MG63 (cell line): ENCODE measurements around the gene BNIP3. TPM values are rescaled to one million over a fixed set of nuclear protein-coding genes. Genes with fewer than 3 reads are reported as not detected.
"Not testable (repeated sequence)": the region's sequence is repeated elsewhere in the genome, so short reads cannot be mapped to it uniquely, and the experiment has no call there.

Source experiments
- DNase-seq: peaks from one replicate; pipeline ENCODE4 v3.0.0-alpha.2; 2020
- H3K27me3 ChIP-seq: fragments of 250-450 bp; sonication (Bioruptor Pico); 2 replicates; pipeline ENCODE4 v1.5.1; 2020; ENCODE audit warnings: mild to moderate bottlenecking, moderate library complexity
- H3K36me3 ChIP-seq: fragments of 250-450 bp; sonication (Bioruptor Pico); 2 replicates; pipeline ENCODE4 v1.5.1; 2020; ENCODE audit warnings: mild to moderate bottlenecking, moderate library complexity
- H3K4me3 ChIP-seq: fragments of 250-450 bp; sonication (Bioruptor Pico); 2 replicates; pipeline ENCODE4 v1.5.1; 2020; ENCODE audit warnings: mild to moderate bottlenecking, moderate library complexity
- H3K9me3 ChIP-seq: fragments of 250-450 bp; sonication (Bioruptor Pico); 2 replicates; pipeline ENCODE4 v1.5.1; 2020; ENCODE audit warnings: mild to moderate bottlenecking, moderate library complexity
- total RNA-seq: library from RNA; depleted of rRNA; stranded (reverse); fragments of >200 nt; shearing (Covaris generic); gene quantifications from 2 replicates; pipeline ENCODE4 v1.2.3, GENCODE V29; 2014; ENCODE audit warnings: low replicate concordance

BNIP3 gene
- total RNA-seq, 1 experiment from 2014 or later = 107 TPM

GRCh38 chr10:131972474-131973071, 9.2 kb downstream of the BNIP3 start:
- no peak overlapping the region for H3K4me3 ChIP-seq

GRCh38 chr10:131971591-131971990, 10.1 kb downstream of the BNIP3 start:
- Histone ChIP-seq H3K4me3 (no peak overlapping the region), H3K36me3 (peaks cover 63% of the 10 kb centered on the region), H3K9me3 (no peaks in the 10 kb centered on the region), H3K27me3 (no peaks in the 10 kb centered on the region)
- DNase-seq = no peak

More at GRCh38 chr10:131972474-131973071, 9.2 kb downstream of the BNIP3 start:
- DNase-seq = no peak
- peaks cover 59% of the 10 kb centered on the region for H3K36me3 ChIP-seq
- H3K9me3 ChIP-seq = no peaks in the 10 kb centered on the region
- no peaks in the 10 kb centered on the region for H3K27me3 ChIP-seq

GRCh38 chr10:131970946-131971345, 10.8 kb downstream of the BNIP3 start:
- Histone ChIP-seq H3K4me3 (no peak overlapping the region), H3K36me3 (peaks cover 64% of the 10 kb centered on the region), H3K27me3 (no peaks in the 10 kb centered on the region), H3K9me3 (no peaks in the 10 kb centered on the region)
- no peak for DNase-seq

GRCh38 chr10:131968949-131969348, 12.8 kb downstream of the BNIP3 start:
- Histone ChIP-seq H3K27me3 (no peaks in the 10 kb centered on the region), H3K9me3 (no peaks in the 10 kb centered on the region), H3K36me3 (peaks cover 70% of the 10 kb centered on the region), H3K4me3 (no peak overlapping the region)
- DNase-seq = no peak

- H3K4me3 ChIP-seq = no peak overlapping the region
- no peaks in the 10 kb centered on the region for H3K9me3 ChIP-seq
- H3K27me3 ChIP-seq = no peaks in the 10 kb centered on the region
- H3K36me3 ChIP-seq = peaks cover 44% of the 10 kb centered on the region
- no peak for DNase-seq
Measured at GRCh38 chr10:131964298-131964697, 17.4 kb downstream of the BNIP3 start.

- Histone ChIP-seq H3K36me3 (peaks cover 40% of the 10 kb centered on the region), H3K9me3 (no peaks in the 10 kb centered on the region), H3K4me3 (no peak overlapping the region), H3K27me3 (no peaks in the 10 kb centered on the region)
- DNase-seq = no peak
Measured at GRCh38 chr10:131963811-131964210, 17.9 kb downstream of the BNIP3 start.

- peaks cover 36% of the 10 kb centered on the region for H3K36me3 ChIP-seq
- H3K27me3 ChIP-seq = no peaks in the 10 kb centered on the region
- no peak for DNase-seq
- no peak overlapping the region for H3K4me3 ChIP-seq
- H3K9me3 ChIP-seq = no peaks in the 10 kb centered on the region
Measured at GRCh38 chr10:131963350-131963749, 18.4 kb downstream of the BNIP3 start.

GRCh38 chr10:131961777-131962662, 19.7 kb downstream of the BNIP3 start:
- H3K4me3 ChIP-seq = peak overlapping the region; percentile 27
- H3K9me3 ChIP-seq = no peaks in the 10 kb centered on the region
- peaks cover 23% of the 10 kb centered on the region for H3K36me3 ChIP-seq
- no peaks in the 10 kb centered on the region for H3K27me3 ChIP-seq
- peak; percentile 74 for DNase-seq

GRCh38 chr10:131961047-131961776, 20.5 kb downstream of the BNIP3 start:
- H3K4me3 ChIP-seq = no peak overlapping the region; the same call in 1 of the 2 replicates
- no peak for DNase-seq
- H3K36me3 ChIP-seq = peaks cover 27% of the 10 kb centered on the region
- H3K9me3 ChIP-seq = no peaks in the 10 kb centered on the region
- no peaks in the 10 kb centered on the region for H3K27me3 ChIP-seq

GRCh38 chr10:131960631-131961046, 21.1 kb downstream of the BNIP3 start:
- no peak overlapping the region for H3K4me3 ChIP-seq
- peaks cover 28% of the 10 kb centered on the region for H3K36me3 ChIP-seq
- no peaks in the 10 kb centered on the region for H3K9me3 ChIP-seq
- no peak for DNase-seq
- H3K27me3 ChIP-seq = no peaks in the 10 kb centered on the region

GRCh38 chr10:131959841-131960240, 21.9 kb downstream of the BNIP3 start:
- Histone ChIP-seq H3K4me3 (no peak overlapping the region), H3K36me3 (peaks cover 26% of the 10 kb centered on the region), H3K9me3 (no peaks in the 10 kb centered on the region), H3K27me3 (no peaks in the 10 kb centered on the region)
- DNase-seq = no peak

- no peaks in the 10 kb centered on the region for H3K27me3 ChIP-seq
- H3K9me3 ChIP-seq = no peaks in the 10 kb centered on the region
- H3K36me3 ChIP-seq = peaks cover 27% of the 10 kb centered on the region
- no peak overlapping the region for H3K4me3 ChIP-seq
- no peak for DNase-seq
Measured at GRCh38 chr10:131955591-131956340, 26.0 kb downstream of the BNIP3 start.

- H3K36me3 ChIP-seq = peaks cover 33% of the 10 kb centered on the region
- no peaks in the 10 kb centered on the region for H3K9me3 ChIP-seq
- no peak overlapping the region for H3K4me3 ChIP-seq
- no peaks in the 10 kb centered on the region for H3K27me3 ChIP-seq
- DNase-seq = no peak
Measured at GRCh38 chr10:131954356-131954965, 27.3 kb downstream of the BNIP3 start.

- not testable (repeated sequence) for DNase-seq, H3K9me3 ChIP-seq, H3K4me3 ChIP-seq, H3K27me3 ChIP-seq
- peaks cover 57% of the 10 kb centered on the region for H3K36me3 ChIP-seq
Measured at GRCh38 chr10:131949908-131950307, 31.8 kb downstream of the BNIP3 start.

GRCh38 chr10:131949041-131949862, 32.5 kb downstream of the BNIP3 start:
- Histone ChIP-seq H3K9me3 (no peaks in the 10 kb centered on the region), H3K36me3 (peaks cover 59% of the 10 kb centered on the region), H3K4me3 (no peak overlapping the region), H3K27me3 (no peaks in the 10 kb centered on the region)
- no peak for DNase-seq
